OCI-LY3 (cell line): Measurements from ENCODE around the gene MUC5B.

Experiments
- H2AFZ ChIP-seq: fragments of 200-600, 300-600 bp; shearing (Covaris generic); 2 replicates; pipeline ENCODE4 v1.6.0; 2014; ENCODE audit warnings: antibody characterized with exemption, low read depth, low read length
- H3K27ac ChIP-seq: fragments of 200-600, 300-600 bp; sonication (generic); 2 replicates; pipeline ENCODE4 v1.5.1; 2014; ENCODE audit warnings: mild to moderate bottlenecking, low read length, moderate library complexity, mixed read lengths
- H3K27me3 ChIP-seq: fragments of 200-600, 300-600 bp; sonication (generic); 2 replicates; pipeline ENCODE4 v1.6.1; 2014; ENCODE audit warnings: low read depth, low read length, mixed read lengths
- H3K36me3 ChIP-seq: fragments of 200-600, 300-600 bp; sonication (generic); replicated peaks from 2 replicates; pipeline ENCODE3; 2014; ENCODE audit warnings: low read depth, low read length, mixed read lengths
- H3K4me1 ChIP-seq: fragments of 300-600, 200-600 bp; sonication (generic); 2 replicates; pipeline ENCODE4 v1.6.1; 2014; ENCODE audit warnings: low read length, mixed read lengths
- H3K4me2 ChIP-seq: fragments of 200-600, 300-600 bp; sonication (generic); 2 replicates; pipeline ENCODE4 v1.6.1; 2014; ENCODE audit warnings: low read length, mixed read lengths
- H3K4me3 ChIP-seq: fragments of 300-600, 200-600 bp; sonication (generic); 2 replicates; pipeline ENCODE4 v1.5.1; 2014; ENCODE audit warnings: antibody characterized with exemption, mild to moderate bottlenecking, low read length, moderate library complexity
- H3K79me2 ChIP-seq: fragments of 300-600, 200-600 bp; shearing (Covaris generic); 2 replicates; pipeline ENCODE4 v1.6.1; 2014; ENCODE audit warnings: mild to moderate bottlenecking, low read length, mixed read lengths
- H3K9ac ChIP-seq: fragments of 300-600, 200-600 bp; shearing (Covaris generic); 2 replicates; pipeline ENCODE4 v1.6.0; 2014; ENCODE audit warnings: mild to moderate bottlenecking, low read length, moderate library complexity
- H3K9me3 ChIP-seq: fragments of 200-600, 300-600 bp; shearing (Covaris generic); 2 replicates; pipeline ENCODE4 v1.6.1; 2014; ENCODE audit warnings: low read length, mixed read lengths; ENCODE audit not compliant: insufficient read depth
- H4K20me1 ChIP-seq: fragments of 200-600, 300-600 bp; sonication (generic); 2 replicates; pipeline ENCODE4 v1.6.1; 2016; ENCODE audit warnings: low read length, mixed read lengths; ENCODE audit not compliant: insufficient read depth
- EZH2phosphoT487 ChIP-seq: fragments of 200-600 bp; shearing (Covaris generic); IDR thresholded peaks from 2 replicates; pipeline ENCODE4 v1.6.1; 2018; ENCODE audit warnings: antibody characterized with exemption, mixed run types, low read depth
- TF ChIP-seq, protein P1 (sequence below): fragments of 200-600, 300-600 bp; sonication (generic); IDR thresholded peaks from 2 replicates; pipeline ENCODE4 v1.5.1; 2014; ENCODE audit warnings: antibody characterized with exemption, low read length, low read depth

The MUC5B gene

GRCh38 chr11:1271927-1272326 lies 49.1 kb downstream of the MUC5B start:
- no peaks in the 10 kb centered on the region for H3K9me3 ChIP-seq
- no peak overlapping the region for H3K9ac ChIP-seq
- no peaks in the 10 kb centered on the region for H3K27me3 ChIP-seq
- no peaks in the 10 kb centered on the region for H4K20me1 ChIP-seq
- H3K79me2 ChIP-seq, result no peaks in the 10 kb centered on the region
- no peak overlapping the region for H3K27ac ChIP-seq
- H3K4me3 ChIP-seq, result no peak overlapping the region
- no peak overlapping the region for H3K4me2 ChIP-seq
- no peaks in the 10 kb centered on the region for H3K36me3 ChIP-seq
- H3K4me1 ChIP-seq, result no peaks in the 10 kb centered on the region
- H2AFZ ChIP-seq, result no peak overlapping the region
- TF ChIP-seq, protein P1, sequence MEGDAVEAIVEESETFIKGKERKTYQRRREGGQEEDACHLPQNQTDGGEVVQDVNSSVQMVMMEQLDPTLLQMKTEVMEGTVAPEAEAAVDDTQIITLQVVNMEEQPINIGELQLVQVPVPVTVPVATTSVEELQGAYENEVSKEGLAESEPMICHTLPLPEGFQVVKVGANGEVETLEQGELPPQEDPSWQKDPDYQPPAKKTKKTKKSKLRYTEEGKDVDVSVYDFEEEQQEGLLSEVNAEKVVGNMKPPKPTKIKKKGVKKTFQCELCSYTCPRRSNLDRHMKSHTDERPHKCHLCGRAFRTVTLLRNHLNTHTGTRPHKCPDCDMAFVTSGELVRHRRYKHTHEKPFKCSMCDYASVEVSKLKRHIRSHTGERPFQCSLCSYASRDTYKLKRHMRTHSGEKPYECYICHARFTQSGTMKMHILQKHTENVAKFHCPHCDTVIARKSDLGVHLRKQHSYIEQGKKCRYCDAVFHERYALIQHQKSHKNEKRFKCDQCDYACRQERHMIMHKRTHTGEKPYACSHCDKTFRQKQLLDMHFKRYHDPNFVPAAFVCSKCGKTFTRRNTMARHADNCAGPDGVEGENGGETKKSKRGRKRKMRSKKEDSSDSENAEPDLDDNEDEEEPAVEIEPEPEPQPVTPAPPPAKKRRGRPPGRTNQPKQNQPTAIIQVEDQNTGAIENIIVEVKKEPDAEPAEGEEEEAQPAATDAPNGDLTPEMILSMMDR, result no peak
- TF ChIP-seq EZH2phosphoT487, result no peak

DNA sequence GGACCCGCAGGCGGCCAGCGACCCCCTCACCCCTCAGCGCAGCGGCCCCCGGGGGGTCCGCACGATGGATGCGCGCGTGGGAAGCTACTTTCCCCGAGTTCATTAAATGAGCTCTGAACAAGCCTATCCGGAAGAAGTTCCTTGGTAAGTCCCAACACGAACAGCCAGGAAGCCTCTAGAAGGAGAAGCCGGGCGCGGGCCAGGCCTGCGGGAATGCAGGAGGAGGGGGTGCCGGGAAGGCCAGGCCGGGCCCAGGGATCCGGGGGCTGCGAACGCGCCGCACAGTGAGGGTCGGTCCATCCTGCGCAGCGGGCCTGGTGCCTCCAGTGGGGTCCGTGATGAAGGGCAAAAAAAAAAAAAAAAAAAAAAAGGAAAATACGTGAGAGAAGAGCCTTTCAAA lies 49.7 kb downstream of the MUC5B start:
- H3K79me2 ChIP-seq, result no peaks in the 10 kb centered on the region
- no peak for TF ChIP-seq EZH2phosphoT487
- TF ChIP-seq, protein P1, result no peak

DNA sequence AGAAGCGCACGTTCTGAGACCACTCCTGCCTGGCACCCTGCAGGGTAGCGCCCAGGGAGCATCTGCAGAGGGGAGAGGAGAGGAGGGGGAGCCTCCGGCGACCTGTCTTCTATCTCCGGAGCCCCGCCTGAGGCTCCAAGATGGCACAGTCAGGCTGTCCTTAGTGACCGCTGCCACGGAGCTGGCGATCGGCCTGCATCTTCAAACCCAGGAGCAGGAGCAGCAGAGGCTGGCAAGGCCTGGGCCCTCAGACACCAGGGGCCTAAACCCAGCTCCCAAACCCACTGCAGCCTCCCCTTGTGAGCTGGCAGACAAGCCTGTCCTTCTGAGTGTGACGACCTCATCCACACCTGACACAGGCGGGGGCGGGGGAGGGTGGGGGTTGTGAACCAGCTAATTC lies 51.6 kb downstream of the MUC5B start:
- Histone ChIP-seq H3K79me2 (no peaks in the 10 kb centered on the region), H3K4me2 (no peak overlapping the region), H3K4me1 (no peaks in the 10 kb centered on the region)

More for the DNA sequence above, 49.7 kb downstream of the MUC5B start:
- no peaks in the 10 kb centered on the region for H3K27me3 ChIP-seq
- no peaks in the 10 kb centered on the region for H3K9me3 ChIP-seq
- H3K4me1 ChIP-seq, result no peaks in the 10 kb centered on the region
- H3K4me3 ChIP-seq, result no peak overlapping the region
- no peaks in the 10 kb centered on the region for H3K36me3 ChIP-seq
- H4K20me1 ChIP-seq, result no peaks in the 10 kb centered on the region
- no peak overlapping the region for H3K9ac ChIP-seq
- H3K27ac ChIP-seq, result no peak overlapping the region
- no peak overlapping the region for H2AFZ ChIP-seq
- H3K4me2 ChIP-seq, result no peak overlapping the region

GRCh38 chr11:1275021-1275420 lies 52.2 kb downstream of the MUC5B start:
- Histone ChIP-seq H2AFZ (no peak overlapping the region), H3K4me2 (no peak overlapping the region), H4K20me1 (no peaks in the 10 kb centered on the region), H3K4me1 (no peaks in the 10 kb centered on the region), H3K27ac (no peak overlapping the region), H3K9ac (no peak overlapping the region), H3K36me3 (no peaks in the 10 kb centered on the region), H3K27me3 (no peaks in the 10 kb centered on the region), H3K79me2 (no peaks in the 10 kb centered on the region), H3K4me3 (no peak overlapping the region), H3K9me3 (no peaks in the 10 kb centered on the region)
- TF ChIP-seq EZH2phosphoT487, result no peak
- TF ChIP-seq, protein P1, result no peak

More for the DNA sequence above, 51.6 kb downstream of the MUC5B start:
- no peak overlapping the region for H3K4me3 ChIP-seq
- H4K20me1 ChIP-seq, result no peaks in the 10 kb centered on the region
- no peaks in the 10 kb centered on the region for H3K27me3 ChIP-seq
- H3K9ac ChIP-seq, result no peak overlapping the region
- H3K9me3 ChIP-seq, result no peaks in the 10 kb centered on the region
- no peak overlapping the region for H2AFZ ChIP-seq
- no peak overlapping the region for H3K27ac ChIP-seq
- TF ChIP-seq EZH2phosphoT487, result no peak
- TF ChIP-seq, protein P1, result no peak
- H3K36me3 ChIP-seq, result no peaks in the 10 kb centered on the region
